ENCODE measurements around the gene TMEM174.
A peak's percentile ranks its signal among the peaks of the same experiment; 100 is the strongest.

Gene TMEM174

GRCh38 chr5:73131711-73132425 is 41.1 kb upstream of the TMEM174 start:
- no peak for TF ChIP-seq CTCF (IDR thresholded peaks at IDR 0.05; ENCODE audit: unreplicated experiment in 3 of 3)
- Mint-ChIP-seq H3K27me3 (ENCODE audit: low read depth) (peaks cover 20% of the 10 kb centered on the region), H3K9me3 (no peaks in the 10 kb centered on the region), H3K4me1 (peaks cover 15% of the 10 kb centered on the region), H3K4me3 (no peak overlapping the region), H3K27ac (peak overlapping the region in 1 of 3 experiments; percentile 6), H3K36me3 (ENCODE audit: low read depth) (no peaks in the 10 kb centered on the region)

GRCh38 chr5:73132759-73133158 is 40.2 kb upstream of the TMEM174 start:
- Mint-ChIP-seq H3K4me1 (peaks cover 22% of the 10 kb centered on the region), H3K9me3 (no peaks in the 10 kb centered on the region), H3K27ac (peak overlapping the region in 1 of 3 experiments; percentile 12), H3K27me3 (ENCODE audit: low read depth) (peaks cover 19% of the 10 kb centered on the region), H3K4me3 (no peak overlapping the region), H3K36me3 (ENCODE audit: low read depth) (no peaks in the 10 kb centered on the region)
- no peak for TF ChIP-seq CTCF (IDR thresholded peaks at IDR 0.05; ENCODE audit: unreplicated experiment in 3 of 3)

- no peaks in the 10 kb centered on the region for H3K36me3 Mint-ChIP-seq (ENCODE audit: low read depth)
Measured at GRCh38 chr5:73135021-73135420, 38.0 kb upstream of the TMEM174 start.

GRCh38 chr5:73135429-73136054 is 37.5 kb upstream of the TMEM174 start:
- H3K4me1 Mint-ChIP-seq, result peaks cover 30% of the 10 kb centered on the region
- no peaks in the 10 kb centered on the region for H3K36me3 Mint-ChIP-seq (ENCODE audit: low read depth)
- no peak overlapping the region for H3K4me3 Mint-ChIP-seq

More at GRCh38 chr5:73135021-73135420, 38.0 kb upstream of the TMEM174 start:
- Mint-ChIP-seq H3K27ac (no peak overlapping the region), H3K4me3 (no peak overlapping the region), H3K4me1 (peaks cover 30% of the 10 kb centered on the region), H3K9me3 (no peaks in the 10 kb centered on the region), H3K27me3 (ENCODE audit: low read depth) (peaks cover 13% of the 10 kb centered on the region)
- TF ChIP-seq CTCF (IDR thresholded peaks at IDR 0.05; ENCODE audit: unreplicated experiment in 3 of 3), result no peak

GRCh38 chr5:73136055-73136562 is 36.9 kb upstream of the TMEM174 start:
- Mint-ChIP-seq H3K4me3 (no peak overlapping the region), H3K27ac (peak overlapping the region in 2 of 3 experiments; percentile 28 to 67)

More at GRCh38 chr5:73135429-73136054, 37.5 kb upstream of the TMEM174 start:
- TF ChIP-seq CTCF (IDR thresholded peaks at IDR 0.05; ENCODE audit: unreplicated experiment in 3 of 3), result peak; percentile 23 to 49 (median 47)
- H3K27ac Mint-ChIP-seq, result peak overlapping the region in 1 of 3 experiments; percentile 28
- peaks cover 12% of the 10 kb centered on the region for H3K27me3 Mint-ChIP-seq (ENCODE audit: low read depth)
- no peaks in the 10 kb centered on the region for H3K9me3 Mint-ChIP-seq

More at GRCh38 chr5:73136055-73136562, 36.9 kb upstream of the TMEM174 start:
- no peaks in the 10 kb centered on the region for H3K36me3 Mint-ChIP-seq (ENCODE audit: low read depth)
- no peaks in the 10 kb centered on the region for H3K9me3 Mint-ChIP-seq
- peaks cover 30% of the 10 kb centered on the region for H3K4me1 Mint-ChIP-seq
- TF ChIP-seq CTCF (IDR thresholded peaks at IDR 0.05; ENCODE audit: unreplicated experiment in 3 of 3), result no peak
- H3K27me3 Mint-ChIP-seq (ENCODE audit: low read depth), result peaks cover 12% of the 10 kb centered on the region
